Small intestine (tissue), 7 donors: ENCODE results near the gene MDGA2. TPM values are rescaled to one million over a fixed set of nuclear protein-coding genes. Genes with fewer than 3 reads are reported as not detected.

Source experiments
- DNase-seq, 2 donors: peaks; one replicate each; pipeline versions ENCODE4 v3.0.0 to v3.0.0-alpha.2; 2013
- FAIRE-seq: peaks from 2 replicates; lab custom pipeline; 2012; peaks lifted over from hg19 to GRCh38; lab: Jason Lieb, UNC
- H3K27ac ChIP-seq, 3 donors: one replicate each; pipeline ENCODE4 v1.5.1; 2013; ENCODE audit warnings: low read length in 2 of 3, mild to moderate bottlenecking in 2 of 3, control low read depth in 1 of 3, inconsistent platforms in 1 of 3, low read depth in 1 of 3, moderate library complexity in 1 of 3
- H3K27me3 ChIP-seq, 3 donors: one replicate each; pipeline ENCODE4 v1.6.1; 2013; ENCODE audit warnings: low read length in 3 of 3, inconsistent platforms in 1 of 3; ENCODE audit not compliant: control insufficient read depth in 3 of 3, insufficient read depth in 3 of 3
- H3K36me3 ChIP-seq, 3 donors: one replicate each; pipeline ENCODE4 v1.6.1; 2013; ENCODE audit warnings: low read length in 3 of 3, inconsistent platforms in 1 of 3, low read depth in 1 of 3, mild to moderate bottlenecking in 1 of 3, moderate library complexity in 1 of 3; ENCODE audit not compliant: control insufficient read depth in 3 of 3, insufficient read depth in 2 of 3
- H3K4me1 ChIP-seq, 3 donors: one replicate each; pipeline ENCODE4 v1.6.1; 2013; ENCODE audit warnings: low read length in 2 of 3, inconsistent platforms in 1 of 3, low read depth in 1 of 3, mild to moderate bottlenecking in 1 of 3, moderate library complexity in 1 of 3; ENCODE audit not compliant: control insufficient read depth in 3 of 3, insufficient read depth in 2 of 3
- H3K4me3 ChIP-seq, 3 donors: one replicate each; pipeline ENCODE4 v1.5.1; 2013; ENCODE audit warnings: low read length in 3 of 3, control low read depth in 1 of 3, inconsistent platforms in 1 of 3, low read depth in 1 of 3, mild to moderate bottlenecking in 1 of 3, moderate library complexity in 1 of 3
- H3K9me3 ChIP-seq, 2 donors: one replicate each; pipeline ENCODE4 v1.6.1; 2013; ENCODE audit warnings: low read depth in 1 of 2, low read length in 1 of 2; ENCODE audit not compliant: control insufficient read depth in 2 of 2, insufficient read depth in 1 of 2
- WGBS, 3 donors: extraction: QIAGEN DNeasy Blood & Tissue Kit; methylation state at CpG; one replicate each; pipeline ENCODE4 v1.1.7; 2013; 5-methylcytosine and 5-hydroxymethylcytosine counted together
- polyA plus RNA-seq, 4 donors: library from polyadenylated mRNA; stranded (reverse) in 3 of 4; unstranded in 1 of 4; fragments of 200-250 nt in 3 of 4; fragments of 120-200 nt in 1 of 4; gene quantifications; one replicate each; pipeline versions ENCODE4 v1.2.1 to v1.2.3, GENCODE V29; 2013
- donor health status: healthy with polysubstance abuse.
- donor health status: control.
- donor health status: control.
- donor health status: Bipolar disorder and iron deficiency.
- donor health status: healthy.

MDGA2 gene
- polyA plus RNA-seq, 4 donors, result 0.01 to 0.06 TPM; not detected in 2

GRCh38 chr14:47150267-47150666 lies 525.1 kb downstream of the MDGA2 start:
- Histone ChIP-seq H3K27me3 (no peaks in the 10 kb centered on the region), H3K4me1 (no peaks in the 10 kb centered on the region), H3K9me3 (peaks cover 0 to 1% of the 10 kb centered on the region in 2 donors), H3K36me3 (no peaks in the 10 kb centered on the region), H3K27ac (no peak overlapping the region), H3K4me3 (no peak overlapping the region)
- WGBS, 3 donors, result 18 to 55% (median 30%) methylated on average over 3 of the region's 3 CpGs
- no peak for DNase-seq
- FAIRE-seq, result no peak

- FAIRE-seq (no peak), DNase-seq (no peak)
- Histone ChIP-seq H3K36me3 (no peaks in the 10 kb centered on the region), H3K4me1 (no peaks in the 10 kb centered on the region), H3K9me3 (peaks cover 0 to 1% of the 10 kb centered on the region in 2 donors), H3K27ac (no peak overlapping the region), H3K27me3 (no peaks in the 10 kb centered on the region), H3K4me3 (no peak overlapping the region)
- WGBS, 3 donors, result 96 to 98% (median 97%) methylated on average over 2 of the region's 2 CpGs
Measured at GRCh38 chr14:47149326-47149725, 526.1 kb downstream of the MDGA2 start.

DNA sequence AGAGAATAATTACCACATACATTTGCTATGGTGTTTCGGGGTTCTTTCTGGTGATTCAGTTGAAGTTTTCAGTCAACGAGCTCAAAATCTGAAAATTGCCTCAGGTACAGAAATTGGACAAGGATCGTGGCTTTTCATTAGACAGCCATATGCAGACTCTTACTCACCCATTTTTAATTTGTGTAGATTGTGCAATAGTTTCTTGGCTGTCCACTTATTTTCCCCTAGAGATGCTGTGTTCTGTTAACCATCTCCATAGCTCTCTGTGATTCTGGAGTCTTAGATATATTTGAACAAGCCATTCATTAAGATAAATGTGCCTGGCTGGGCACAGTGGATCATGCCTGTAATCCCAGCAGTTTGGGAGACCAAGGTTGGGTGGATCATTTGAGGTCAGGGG lies 526.7 kb downstream of the MDGA2 start:
- H3K4me1 ChIP-seq, result no peaks in the 10 kb centered on the region
- no peaks in the 10 kb centered on the region for H3K27me3 ChIP-seq
- peaks cover 0 to 1% of the 10 kb centered on the region in 2 donors for H3K9me3 ChIP-seq
- FAIRE-seq, result no peak
- WGBS, 3 donors, result 80 to 91% (median 87%) methylated on average over 3 of the region's 3 CpGs
- no peaks in the 10 kb centered on the region for H3K36me3 ChIP-seq
- no peak overlapping the region for H3K27ac ChIP-seq
- no peak for DNase-seq
- H3K4me3 ChIP-seq, result no peak overlapping the region

GRCh38 chr14:47120645-47121044 lies 554.8 kb downstream of the MDGA2 start:
- no peak overlapping the region for H3K27ac ChIP-seq
- FAIRE-seq (no peak), DNase-seq (no peak)
- H3K9me3 ChIP-seq, result no peaks in the 10 kb centered on the region
- no peak overlapping the region for H3K4me3 ChIP-seq
- no peaks in the 10 kb centered on the region for H3K36me3 ChIP-seq
- 53 to 84% (median 58%) methylated on average over 2 of the region's 2 CpGs for WGBS, 3 donors
- no peaks in the 10 kb centered on the region for H3K27me3 ChIP-seq
- no peaks in the 10 kb centered on the region for H3K4me1 ChIP-seq

- no peak for FAIRE-seq
- WGBS, 3 donors, result 40 to 50% (median 41%) methylated on average over 2 of the region's 2 CpGs
- H3K36me3 ChIP-seq, result no peaks in the 10 kb centered on the region
- H3K27me3 ChIP-seq, result no peaks in the 10 kb centered on the region
- no peaks in the 10 kb centered on the region for H3K9me3 ChIP-seq
- no peak for DNase-seq
- no peak overlapping the region for H3K27ac ChIP-seq
- no peaks in the 10 kb centered on the region for H3K4me1 ChIP-seq
- no peak overlapping the region for H3K4me3 ChIP-seq
Measured at GRCh38 chr14:47103771-47104170, 571.6 kb downstream of the MDGA2 start.

- WGBS, 3 donors, result 30 to 56% (median 46%) methylated on average over 3 of the region's 3 CpGs
- Histone ChIP-seq H3K4me3 (no peak overlapping the region), H3K9me3 (no peaks in the 10 kb centered on the region), H3K4me1 (no peaks in the 10 kb centered on the region), H3K27ac (no peak overlapping the region), H3K27me3 (no peaks in the 10 kb centered on the region), H3K36me3 (no peaks in the 10 kb centered on the region)
- DNase-seq, result no peak
- no peak for FAIRE-seq
Measured at GRCh38 chr14:47102472-47102871, 572.9 kb downstream of the MDGA2 start.

- Histone ChIP-seq H3K4me3 (no peak overlapping the region), H3K27ac (no peak overlapping the region), H3K9me3 (no peaks in the 10 kb centered on the region), H3K36me3 (no peaks in the 10 kb centered on the region), H3K27me3 (no peaks in the 10 kb centered on the region), H3K4me1 (no peaks in the 10 kb centered on the region)
- FAIRE-seq, result no peak
- WGBS, 3 donors, result 88 to 95% (median 88%) methylated on average over 1 of the region's 1 CpG
- no peak for DNase-seq
Measured at GRCh38 chr14:47085678-47086077, 589.7 kb downstream of the MDGA2 start.

DNA sequence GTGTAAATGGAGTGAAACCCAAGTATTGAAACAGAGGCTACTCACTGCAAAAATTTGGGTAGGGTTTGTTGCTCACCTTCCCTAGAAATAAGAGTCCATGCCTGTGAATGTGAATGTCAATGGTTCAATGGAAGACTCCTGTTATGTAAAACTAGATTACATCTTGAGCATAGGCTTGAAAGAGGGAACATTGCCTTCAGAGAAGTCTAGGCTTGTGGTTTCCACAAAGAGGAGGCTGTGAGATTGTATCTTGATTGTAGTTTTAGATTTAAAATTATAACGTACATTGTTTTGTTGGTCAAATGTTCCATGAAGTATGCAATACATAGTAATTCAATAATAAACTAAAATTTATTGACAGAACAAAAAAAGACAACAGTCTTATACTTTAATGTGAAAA lies 610.1 kb downstream of the MDGA2 start:
- H3K9me3 ChIP-seq, result no peaks in the 10 kb centered on the region
- no peak overlapping the region for H3K27ac ChIP-seq
- 42 to 68% (median 67%) methylated on average over 1 of the region's 1 CpG for WGBS, 3 donors
- DNase-seq, result no peak
- H3K36me3 ChIP-seq, result no peaks in the 10 kb centered on the region
- no peak for FAIRE-seq
- H3K27me3 ChIP-seq, result no peaks in the 10 kb centered on the region
- H3K4me1 ChIP-seq, result no peaks in the 10 kb centered on the region
- no peak overlapping the region for H3K4me3 ChIP-seq

- no peak overlapping the region for H3K4me3 ChIP-seq
- H3K9me3 ChIP-seq, result no peaks in the 10 kb centered on the region
- H3K27ac ChIP-seq, result no peak overlapping the region
- DNase-seq, result no peak
- H3K4me1 ChIP-seq, result no peaks in the 10 kb centered on the region
- no peaks in the 10 kb centered on the region for H3K36me3 ChIP-seq
- 64 to 75% (median 71%) methylated on average over 3 of the region's 3 CpGs for WGBS, 3 donors
- no peak for FAIRE-seq
- H3K27me3 ChIP-seq, result no peaks in the 10 kb centered on the region
Measured at GRCh38 chr14:47060050-47060449, 615.4 kb downstream of the MDGA2 start.
